GM23338 (cell line): ENCODE results near the gene ANTXR2. TPM values are rescaled to one million over a fixed set of nuclear protein-coding genes. Genes with fewer than 3 reads are reported as not detected.
A peak's percentile ranks its signal among the peaks of the same experiment; 100 is the strongest.

Source experiments
- ATAC-seq: fragments of 200-7000 bp; cut with Tn5 transposase; 3 replicates; pipeline ENCODE4 v1.9.1; 2020
- DNase-seq: peaks from one replicate; pipeline ENCODE4 v3.0.0-alpha.2; 2015; ENCODE audit warnings: low spot score
- H2AFZ ChIP-seq: fragments of 200-600 bp; sonication (generic); 2 replicates; pipeline ENCODE4 v1.8.0; 2016; ENCODE audit warnings: antibody characterized with exemption, mild to moderate bottlenecking, moderate library complexity
- H3F3A ChIP-seq: fragments of 200-600 bp; sonication (generic); replicated peaks from 2 replicates; pipeline ENCODE4 v1.8.0; 2017; ENCODE audit warnings: antibody characterized with exemption, mixed run types, low read depth
- H3K27ac ChIP-seq: fragments of 200-600 bp; sonication (generic); 2 replicates; pipeline ENCODE4 v1.6.1; 2016; ENCODE audit warnings: low read depth
- H3K27me3 ChIP-seq: fragments of 200-600 bp; sonication (generic); 2 replicates; pipeline ENCODE4 v1.8.0; 2016; ENCODE audit warnings: mild to moderate bottlenecking, mixed run types, moderate library complexity; ENCODE audit not compliant: insufficient read depth
- H3K36me3 ChIP-seq: fragments of 200-600 bp; sonication (generic); 2 replicates; pipeline ENCODE4 v1.8.0; 2016; ENCODE audit warnings: mild to moderate bottlenecking; ENCODE audit not compliant: insufficient read depth
- H3K4me1 ChIP-seq: fragments of 200-600 bp; sonication (generic); 2 replicates; pipeline ENCODE4 v1.8.0; 2016; ENCODE audit warnings: mild to moderate bottlenecking, moderate library complexity; ENCODE audit not compliant: insufficient read depth
- H3K4me2 ChIP-seq: fragments of 200-600 bp; sonication (generic); 2 replicates; pipeline ENCODE4 v1.7.1; 2017; ENCODE audit warnings: mixed run types
- H3K4me3 ChIP-seq: fragments of 200-600 bp; sonication (generic); 2 replicates; pipeline ENCODE4 v1.6.1; 2016; ENCODE audit warnings: mixed run types
- H3K79me2 ChIP-seq: fragments of 200-600 bp; sonication (generic); replicated peaks from 2 replicates; pipeline ENCODE4 v1.8.0; 2017; ENCODE audit warnings: mild to moderate bottlenecking; ENCODE audit not compliant: insufficient read depth
- H3K9me2 ChIP-seq: fragments of 200-600 bp; sonication (generic); 2 replicates; pipeline ENCODE4 v1.8.0; 2017; ENCODE audit not compliant: insufficient read depth
- H4K20me1 ChIP-seq: fragments of 200-600 bp; sonication (generic); replicated peaks from 2 replicates; pipeline ENCODE4 v1.8.0; 2017; ENCODE audit warnings: mild to moderate bottlenecking; ENCODE audit not compliant: insufficient read depth
- H3K27ac Mint-ChIP-seq: 2 replicates; pipeline ENCODE4 v1.8.0; 2020; ENCODE audit warnings: inconsistent platforms, mild to moderate bottlenecking, moderate library complexity, mixed read lengths
- H3K27me3 Mint-ChIP-seq: 3 replicates; pipeline ENCODE4 v1.8.0; 2022; ENCODE audit warnings: low read depth, mild to moderate bottlenecking, moderate library complexity, mixed read lengths, inconsistent platforms; ENCODE audit not compliant: insufficient read depth, poor library complexity
- H3K36me3 Mint-ChIP-seq: 3 replicates; pipeline ENCODE4 v1.8.0; 2021; ENCODE audit warnings: low read depth, mild to moderate bottlenecking, inconsistent platforms, moderate library complexity, mixed read lengths
- H3K4me1 Mint-ChIP-seq: 3 replicates; pipeline ENCODE4 v1.8.0; 2020; ENCODE audit warnings: mild to moderate bottlenecking, inconsistent platforms, mixed read lengths
- H3K4me3 Mint-ChIP-seq: 3 replicates; pipeline ENCODE4 v1.8.0; 2021; ENCODE audit warnings: moderate library complexity, mild to moderate bottlenecking, inconsistent platforms, mixed read lengths
- H3K9me3 Mint-ChIP-seq: 3 replicates; pipeline ENCODE4 v1.8.0; 2020; ENCODE audit warnings: moderate library complexity, mild to moderate bottlenecking, inconsistent platforms, mixed read lengths
- CREB1 ChIP-seq: fragments of 250-450 bp; sonication (Bioruptor Pico); IDR thresholded peaks from 2 replicates; pipeline ENCODE4 v1.5.0; 2020; ENCODE audit warnings: low read depth, mild to moderate bottlenecking, moderate library complexity
- EZH2 ChIP-seq: fragments of 200-600 bp; sonication (generic); IDR thresholded peaks from one replicate; pipeline ENCODE4 v1.8.0; 2017; ENCODE audit warnings: antibody characterized with exemption, mild to moderate bottlenecking, low read depth; ENCODE audit not compliant: unreplicated experiment
- JUNB ChIP-seq: IDR thresholded peaks from one replicate; pipeline ENCODE4 v1.6.1; 2016; ENCODE audit warnings: antibody characterized with exemption; ENCODE audit not compliant: unreplicated experiment
- NANOG ChIP-seq: IDR thresholded peaks from 2 replicates; pipeline ENCODE4 v1.6.1; 2016; ENCODE audit warnings: antibody characterized with exemption, borderline replicate concordance
- POLR2AphosphoS5 ChIP-seq: IDR thresholded peaks from 2 replicates; pipeline ENCODE4 v1.6.1; 2016; ENCODE audit warnings: antibody characterized with exemption, low read depth
- STAT1 ChIP-seq: IDR thresholded peaks from one replicate; pipeline ENCODE4 v1.6.1; 2016; ENCODE audit warnings: antibody characterized with exemption; ENCODE audit not compliant: unreplicated experiment
- ZNF331 ChIP-seq: fragments of 250-450 bp; sonication (Bioruptor Pico); IDR thresholded peaks from 2 replicates; pipeline ENCODE4 v1.5.0; 2020; ENCODE audit warnings: low read depth, mild to moderate bottlenecking, moderate library complexity
- polyA plus RNA-seq: library from polyadenylated mRNA; unstranded; fragments of >200 nt; fragmentation: Nextera tagmentation; extraction: Ambion mirVana; gene quantifications from 2 replicates; pipeline ENCODE4 v1.2.1, GENCODE V29; 2016
- total RNA-seq: library from RNA; depleted of rRNA; stranded (reverse); fragments of >200 nt; shearing (Covaris generic); gene quantifications from 2 replicates; pipeline ENCODE4 v1.2.3, GENCODE V29; 2014
- TF ChIP-seq, protein P1 (sequence below), 2 experiments: fragments of 200-600 bp in 1 of 2; sonication (generic) in 1 of 2; conservative IDR thresholded peaks; 2 replicates each; pipeline versions ENCODE4 v1.5.1 to v1.6.1; 2016 to 2017; ENCODE audit warnings: antibody characterized with exemption in 2 of 2, low read depth in 2 of 2, mild to moderate bottlenecking in 2 of 2, moderate library complexity in 1 of 2
- TF ChIP-seq, protein P2 (sequence below): IDR thresholded peaks from one replicate; pipeline ENCODE4 v1.6.1; 2018; ENCODE audit warnings: antibody characterized with exemption; ENCODE audit not compliant: unreplicated experiment
- TF ChIP-seq, protein P3 (sequence below): IDR thresholded peaks from 2 replicates; pipeline ENCODE4 v1.6.1; 2016; ENCODE audit warnings: antibody characterized with exemption

The ANTXR2 gene
- total and polyA plus RNA-seq, 2 experiments from 2014 or later, result 2.0 to 5.3 TPM

DNA sequence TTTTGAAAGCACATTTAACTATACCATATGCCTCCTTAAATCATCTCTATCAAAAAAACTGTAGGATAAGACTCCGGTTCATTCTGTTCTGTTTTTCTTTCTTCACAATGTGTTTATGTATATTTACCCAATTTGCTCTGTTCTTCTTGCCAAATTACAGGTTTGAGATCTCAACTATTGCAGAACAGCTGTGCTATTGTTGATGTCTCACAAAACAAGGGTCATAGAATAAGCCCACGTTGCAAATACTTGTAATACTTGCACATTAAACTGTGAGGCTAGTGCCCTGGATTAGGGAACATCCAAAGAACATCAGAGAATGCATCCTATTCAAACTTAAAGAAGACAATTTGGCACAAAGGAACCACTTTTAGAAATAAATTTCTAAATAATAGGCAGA is 45.4 kb downstream of the ANTXR2 start (continued):
- TF ChIP-seq EZH2, result no peak
- no peak for TF ChIP-seq CREB1
- no peak for TF ChIP-seq ZNF331 (CRISPR knock-in tag)
- TF ChIP-seq JUNB, result no peak
- no peak for TF ChIP-seq POLR2AphosphoS5

DNA sequence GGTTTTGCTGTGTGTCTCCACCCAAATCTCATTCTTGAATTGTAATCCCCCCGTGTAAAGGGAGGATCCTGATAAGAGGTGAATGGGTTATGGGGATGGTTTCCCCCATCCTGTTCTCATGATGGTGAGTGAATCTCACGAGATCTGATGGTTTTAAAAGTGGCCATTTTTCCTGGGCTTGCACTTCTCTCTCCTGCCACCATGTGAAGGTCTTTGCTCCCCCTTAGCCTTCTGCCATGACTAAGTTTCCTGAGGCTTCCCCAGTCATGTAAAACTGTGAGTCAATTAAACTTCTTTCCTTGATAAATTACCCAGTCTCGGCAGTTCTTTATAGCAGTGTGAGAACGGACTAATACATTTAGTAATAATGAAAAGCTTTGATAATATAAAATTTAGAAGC is 46.9 kb downstream of the ANTXR2 start:
- Histone ChIP-seq H4K20me1 (no peaks in the 10 kb centered on the region), H3K4me3 (no peak overlapping the region), H3K4me2 (no peak overlapping the region), H3K9me2 (no peaks in the 10 kb centered on the region), H2AFZ (no peak overlapping the region), H3K79me2 (no peaks in the 10 kb centered on the region), H3F3A (no peaks in the 10 kb centered on the region), H3K4me1 (no peaks in the 10 kb centered on the region), H3K27me3 (no peaks in the 10 kb centered on the region), H3K27ac (no peak overlapping the region), H3K36me3 (no peaks in the 10 kb centered on the region)
- ATAC-seq (peak; percentile 57), DNase-seq (peak; percentile 41)
- TF ChIP-seq, protein P1, sequence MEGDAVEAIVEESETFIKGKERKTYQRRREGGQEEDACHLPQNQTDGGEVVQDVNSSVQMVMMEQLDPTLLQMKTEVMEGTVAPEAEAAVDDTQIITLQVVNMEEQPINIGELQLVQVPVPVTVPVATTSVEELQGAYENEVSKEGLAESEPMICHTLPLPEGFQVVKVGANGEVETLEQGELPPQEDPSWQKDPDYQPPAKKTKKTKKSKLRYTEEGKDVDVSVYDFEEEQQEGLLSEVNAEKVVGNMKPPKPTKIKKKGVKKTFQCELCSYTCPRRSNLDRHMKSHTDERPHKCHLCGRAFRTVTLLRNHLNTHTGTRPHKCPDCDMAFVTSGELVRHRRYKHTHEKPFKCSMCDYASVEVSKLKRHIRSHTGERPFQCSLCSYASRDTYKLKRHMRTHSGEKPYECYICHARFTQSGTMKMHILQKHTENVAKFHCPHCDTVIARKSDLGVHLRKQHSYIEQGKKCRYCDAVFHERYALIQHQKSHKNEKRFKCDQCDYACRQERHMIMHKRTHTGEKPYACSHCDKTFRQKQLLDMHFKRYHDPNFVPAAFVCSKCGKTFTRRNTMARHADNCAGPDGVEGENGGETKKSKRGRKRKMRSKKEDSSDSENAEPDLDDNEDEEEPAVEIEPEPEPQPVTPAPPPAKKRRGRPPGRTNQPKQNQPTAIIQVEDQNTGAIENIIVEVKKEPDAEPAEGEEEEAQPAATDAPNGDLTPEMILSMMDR (conservative IDR thresholded peaks at IDR 0.05; ENCODE audit: low read depth in 2 of 2), result peak; percentile 10 to 22; a peak in 2 of 4 replicates
- no peak for TF ChIP-seq NANOG
- TF ChIP-seq, protein P2, sequence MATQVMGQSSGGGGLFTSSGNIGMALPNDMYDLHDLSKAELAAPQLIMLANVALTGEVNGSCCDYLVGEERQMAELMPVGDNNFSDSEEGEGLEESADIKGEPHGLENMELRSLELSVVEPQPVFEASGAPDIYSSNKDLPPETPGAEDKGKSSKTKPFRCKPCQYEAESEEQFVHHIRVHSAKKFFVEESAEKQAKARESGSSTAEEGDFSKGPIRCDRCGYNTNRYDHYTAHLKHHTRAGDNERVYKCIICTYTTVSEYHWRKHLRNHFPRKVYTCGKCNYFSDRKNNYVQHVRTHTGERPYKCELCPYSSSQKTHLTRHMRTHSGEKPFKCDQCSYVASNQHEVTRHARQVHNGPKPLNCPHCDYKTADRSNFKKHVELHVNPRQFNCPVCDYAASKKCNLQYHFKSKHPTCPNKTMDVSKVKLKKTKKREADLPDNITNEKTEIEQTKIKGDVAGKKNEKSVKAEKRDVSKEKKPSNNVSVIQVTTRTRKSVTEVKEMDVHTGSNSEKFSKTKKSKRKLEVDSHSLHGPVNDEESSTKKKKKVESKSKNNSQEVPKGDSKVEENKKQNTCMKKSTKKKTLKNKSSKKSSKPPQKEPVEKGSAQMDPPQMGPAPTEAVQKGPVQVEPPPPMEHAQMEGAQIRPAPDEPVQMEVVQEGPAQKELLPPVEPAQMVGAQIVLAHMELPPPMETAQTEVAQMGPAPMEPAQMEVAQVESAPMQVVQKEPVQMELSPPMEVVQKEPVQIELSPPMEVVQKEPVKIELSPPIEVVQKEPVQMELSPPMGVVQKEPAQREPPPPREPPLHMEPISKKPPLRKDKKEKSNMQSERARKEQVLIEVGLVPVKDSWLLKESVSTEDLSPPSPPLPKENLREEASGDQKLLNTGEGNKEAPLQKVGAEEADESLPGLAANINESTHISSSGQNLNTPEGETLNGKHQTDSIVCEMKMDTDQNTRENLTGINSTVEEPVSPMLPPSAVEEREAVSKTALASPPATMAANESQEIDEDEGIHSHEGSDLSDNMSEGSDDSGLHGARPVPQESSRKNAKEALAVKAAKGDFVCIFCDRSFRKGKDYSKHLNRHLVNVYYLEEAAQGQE, result no peak
- peaks cover 2% of the 10 kb centered on the region; the same call in 2 of the 3 replicates for H3K4me1 Mint-ChIP-seq
- H3K27ac Mint-ChIP-seq, result no peak overlapping the region
- H3K4me3 Mint-ChIP-seq, result no peak overlapping the region
- no peaks in the 10 kb centered on the region for H3K36me3 Mint-ChIP-seq
- no peaks in the 10 kb centered on the region for H3K27me3 Mint-ChIP-seq
- no peaks in the 10 kb centered on the region for H3K9me3 Mint-ChIP-seq

DNA sequence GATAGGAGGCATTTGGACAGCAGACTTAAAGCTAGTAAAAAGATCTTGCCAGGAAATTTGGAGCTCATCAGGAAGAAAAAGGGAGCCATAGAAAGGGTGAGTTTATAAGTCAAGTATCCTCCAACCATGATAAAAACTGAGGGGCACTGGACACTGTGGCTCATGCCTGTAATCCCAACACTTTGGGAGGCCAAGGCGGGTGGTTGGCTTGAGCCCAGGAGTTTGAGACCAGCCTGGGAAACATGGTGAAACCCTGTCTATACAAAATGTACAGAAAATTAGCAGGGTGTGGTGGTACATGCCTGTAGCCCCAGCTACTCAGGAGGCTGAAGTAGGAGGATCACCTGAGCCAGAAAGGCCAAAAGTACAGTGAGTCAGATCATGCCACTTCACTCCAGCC is 48.7 kb downstream of the ANTXR2 start:
- Mint-ChIP-seq H3K27me3 (no peaks in the 10 kb centered on the region), H3K36me3 (no peaks in the 10 kb centered on the region), H3K4me3 (no peak overlapping the region), H3K4me1 (peaks cover 2% of the 10 kb centered on the region; the same call in 2 of the 3 replicates), H3K27ac (no peak overlapping the region), H3K9me3 (no peaks in the 10 kb centered on the region)
- no peaks in the 10 kb centered on the region for H3K4me1 ChIP-seq
- no peaks in the 10 kb centered on the region for H3F3A ChIP-seq
- no peaks in the 10 kb centered on the region for H4K20me1 ChIP-seq
- DNase-seq (no peak), ATAC-seq (no peak)
- no peak overlapping the region for H3K27ac ChIP-seq
- no peaks in the 10 kb centered on the region for H3K36me3 ChIP-seq
- H2AFZ ChIP-seq, result no peak overlapping the region
- H3K9me2 ChIP-seq, result no peaks in the 10 kb centered on the region
- H3K79me2 ChIP-seq, result no peaks in the 10 kb centered on the region
- H3K4me2 ChIP-seq, result no peak overlapping the region
- H3K4me3 ChIP-seq, result no peak overlapping the region
- no peaks in the 10 kb centered on the region for H3K27me3 ChIP-seq
- TF ChIP-seq, protein P1 (conservative IDR thresholded peaks at IDR 0.05; ENCODE audit: low read depth in 2 of 2), result no peak
- TF ChIP-seq STAT1 (no peak), CREB1 (no peak), EZH2 (no peak)
- TF ChIP-seq, protein P3, sequence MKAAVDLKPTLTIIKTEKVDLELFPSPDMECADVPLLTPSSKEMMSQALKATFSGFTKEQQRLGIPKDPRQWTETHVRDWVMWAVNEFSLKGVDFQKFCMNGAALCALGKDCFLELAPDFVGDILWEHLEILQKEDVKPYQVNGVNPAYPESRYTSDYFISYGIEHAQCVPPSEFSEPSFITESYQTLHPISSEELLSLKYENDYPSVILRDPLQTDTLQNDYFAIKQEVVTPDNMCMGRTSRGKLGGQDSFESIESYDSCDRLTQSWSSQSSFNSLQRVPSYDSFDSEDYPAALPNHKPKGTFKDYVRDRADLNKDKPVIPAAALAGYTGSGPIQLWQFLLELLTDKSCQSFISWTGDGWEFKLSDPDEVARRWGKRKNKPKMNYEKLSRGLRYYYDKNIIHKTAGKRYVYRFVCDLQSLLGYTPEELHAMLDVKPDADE, result no peak
- TF ChIP-seq, protein P2, result no peak
